GM12878 (cell line): Measurements from ENCODE around the gene TNFAIP3. TPM values are rescaled to one million over a fixed set of nuclear protein-coding genes. Genes with fewer than 3 reads are reported as not detected.

Experiments used
- ATAC-seq: fragments of 200-7000 bp; cut with Tn5 transposase; 3 replicates; pipeline ENCODE4 v1.9.1; 2020; ENCODE audit warnings: mild to moderate bottlenecking, moderate library complexity
- BruUV-seq: library from RNA; stranded (reverse); fragments of 400-500 nt; replicated peaks from 2 replicates; lab custom pipeline; 2021; lab: Mats Ljungman, UMichigan
- CTCF ChIA-PET: fragments of 300-600 bp; sonication (Branson Sonifier 250); formaldehyde crosslinking; extraction: SDS; loops from one replicate; lab custom pipeline; 2021; ENCODE audit warnings: inconsistent platforms; lab: Yijun Ruan, JAX
- POLR2A ChIA-PET: fragments of 350-600 bp; formaldehyde crosslinking; extraction: SDS; loops from one replicate; lab custom pipeline; 2021; ENCODE audit warnings: inconsistent platforms; lab: Charles Lee
- RAD21 ChIA-PET: fragments of 300-600 bp; sonication (Branson Sonifier 250); formaldehyde crosslinking; loops from one replicate; lab custom pipeline; 2023; ENCODE audit warnings: antibody characterized with exemption; ENCODE audit not compliant: unreplicated experiment; lab: Charles Lee
- SMC1A ChIA-PET: fragments of 300-600 bp; sonication (Branson Sonifier 250); formaldehyde crosslinking; loops from one replicate; lab custom pipeline; 2023; ENCODE audit not compliant: unreplicated experiment, uncharacterized antibody; lab: Charles Lee
- DNase-seq: peaks from one replicate; pipeline ENCODE4 v3.0.0-alpha.2; 2011; ENCODE audit warnings: low read depth, low spot score
- FAIRE-seq: peaks from 3 replicates; lab custom pipeline; 2011; peaks lifted over from hg19 to GRCh38; lab: Jason Lieb, UNC
- H2AFZ ChIP-seq: 2 replicates; pipeline ENCODE4 v1.6.0; 2011; ENCODE audit warnings: low read depth, low read length, control low read depth; ENCODE audit not compliant: control insufficient read depth
- H3K27ac ChIP-seq: 2 replicates; pipeline ENCODE4 v1.5.1; 2011; ENCODE audit warnings: control low read depth; ENCODE audit not compliant: control insufficient read depth, insufficient read depth
- H3K27me3 ChIP-seq, 2 experiments: replicated peaks in 1 of 2; 2 replicates each; pipeline versions ENCODE4 v1.6.0 to v1.6.1; 2011; ENCODE audit warnings: low read length in 1 of 2; ENCODE audit not compliant: control insufficient read depth in 2 of 2, insufficient read depth in 2 of 2
- H3K36me3 ChIP-seq, 2 experiments: 2 replicates each; pipeline ENCODE4 v1.5.1; 2011; ENCODE audit warnings: low read length in 1 of 2; ENCODE audit not compliant: control insufficient read depth in 2 of 2, insufficient read depth in 2 of 2
- H3K4me1 ChIP-seq: 2 replicates; pipeline ENCODE4 v1.6.1; 2011; ENCODE audit warnings: mild to moderate bottlenecking, low read length, moderate library complexity, mixed read lengths; ENCODE audit not compliant: control insufficient read depth, insufficient read depth
- H3K4me2 ChIP-seq: 2 replicates; pipeline ENCODE4 v1.6.0; 2011; ENCODE audit warnings: control low read depth; ENCODE audit not compliant: control insufficient read depth, insufficient read depth
- H3K4me3 ChIP-seq: fragments of 200-600 bp; sonication (generic); 2 replicates; pipeline ENCODE4 v1.5.1; 2016
- H3K79me2 ChIP-seq: 2 replicates; pipeline ENCODE4 v1.6.0; 2011; ENCODE audit warnings: low read length; ENCODE audit not compliant: control insufficient read depth, insufficient read depth
- H3K9ac ChIP-seq: 2 replicates; pipeline ENCODE4 v1.8.0; 2011; ENCODE audit warnings: low read length, control low read depth, mixed read lengths; ENCODE audit not compliant: control insufficient read depth, insufficient read depth
- H3K9me3 ChIP-seq: replicated peaks from 3 replicates; pipeline ENCODE4 v1.5.1; 2011; ENCODE audit warnings: mild to moderate bottlenecking, low read length; ENCODE audit not compliant: control insufficient read depth, insufficient read depth
- H4K20me1 ChIP-seq: 2 replicates; pipeline ENCODE4 v1.6.0; 2011; ENCODE audit not compliant: control insufficient read depth, insufficient read depth
- BACH1 ChIP-seq: fragments of 450-650 bp; IDR thresholded peaks from 2 replicates; pipeline ENCODE4 v1.6.1; 2017; ENCODE audit warnings: mild to moderate bottlenecking, borderline replicate concordance
- CBFB ChIP-seq: IDR thresholded peaks from 2 replicates; pipeline ENCODE4 v1.6.1; 2016; ENCODE audit warnings: antibody characterized with exemption, low read depth
- ETV6 ChIP-seq, 2 experiments: fragments of 450-650 bp in 1 of 2; IDR thresholded peaks in 1 of 2; conservative IDR thresholded peaks in 1 of 2; 2 replicates each; pipeline ENCODE4 v1.6.1; 2014; ENCODE audit warnings: antibody characterized with exemption in 1 of 2, borderline replicate concordance in 1 of 2, low read depth in 1 of 2, mild to moderate bottlenecking in 1 of 2, moderate library complexity in 1 of 2
- FOS ChIP-seq: IDR thresholded peaks from 3 replicates; pipeline ENCODE4 v1.6.1; 2011; ENCODE audit warnings: borderline replicate concordance; ENCODE audit not compliant: insufficient read length; ENCODE audit errors: extremely low read depth
- FOXM1 ChIP-seq: IDR thresholded peaks from 2 replicates; pipeline ENCODE4 v1.6.1; 2012; ENCODE audit warnings: low read depth, mild to moderate bottlenecking, inconsistent platforms, low read length, moderate library complexity
- GATAD2B ChIP-seq: fragments of 450-650 bp; conservative IDR thresholded peaks from 2 replicates; pipeline ENCODE4 v1.6.1; 2017; ENCODE audit warnings: low read depth, mild to moderate bottlenecking, moderate library complexity
- JUNB ChIP-seq: IDR thresholded peaks from 2 replicates; pipeline ENCODE4 v1.6.1; 2016; ENCODE audit warnings: antibody characterized with exemption, mild to moderate bottlenecking
- JUND ChIP-seq: IDR thresholded peaks from 2 replicates; pipeline ENCODE4 v1.6.1; 2012; ENCODE audit warnings: low read depth, mild to moderate bottlenecking, low read length, improper control_type of control experiment, moderate library complexity
- NBN ChIP-seq: fragments of 450-650 bp; IDR thresholded peaks from 2 replicates; pipeline ENCODE4 v1.6.1; 2016
- NR2C2 ChIP-seq: IDR thresholded peaks from 2 replicates; pipeline ENCODE4 v1.6.1; 2011; ENCODE audit warnings: borderline replicate concordance, low read depth; ENCODE audit not compliant: control insufficient read depth, insufficient read length
- RUNX3 ChIP-seq: IDR thresholded peaks from 2 replicates; pipeline ENCODE4 v1.6.1; 2012; ENCODE audit warnings: low read length, inconsistent platforms
- SIX5 ChIP-seq: IDR thresholded peaks from 2 replicates; pipeline ENCODE4 v1.6.1; 2011; ENCODE audit warnings: mild to moderate bottlenecking, low read depth, low read length, moderate library complexity; ENCODE audit not compliant: severe bottlenecking
- SRF ChIP-seq, 2 experiments: IDR thresholded peaks; 2 replicates each; pipeline ENCODE4 v1.6.1; 2011; ENCODE audit warnings: low read depth in 2 of 2, low read length in 2 of 2, mild to moderate bottlenecking in 1 of 2, moderate library complexity in 1 of 2
- STAT1 ChIP-seq: fragments of 450-650 bp; conservative IDR thresholded peaks from 2 replicates; pipeline ENCODE4 v1.6.1; 2014; ENCODE audit warnings: antibody characterized with exemption, mild to moderate bottlenecking
- SUPT20H ChIP-seq: IDR thresholded peaks from 2 replicates; pipeline ENCODE4 v1.6.1; 2011; ENCODE audit warnings: low read depth, mild to moderate bottlenecking, low read length, moderate library complexity, borderline replicate concordance; ENCODE audit not compliant: control insufficient read depth
- YBX1 ChIP-seq: fragments of 450-650 bp; IDR thresholded peaks from 2 replicates; pipeline ENCODE4 v1.6.1; 2016; ENCODE audit warnings: antibody characterized with exemption
- ZNF384 ChIP-seq: IDR thresholded peaks from 2 replicates; pipeline ENCODE4 v1.6.1; 2012; ENCODE audit warnings: low read depth, mild to moderate bottlenecking, low read length, improper control_type of control experiment, borderline replicate concordance
- ZNF622 ChIP-seq: fragments of 450-650 bp; IDR thresholded peaks from 2 replicates; pipeline ENCODE4 v1.6.1; 2017; ENCODE audit warnings: mild to moderate bottlenecking, inconsistent platforms
- WGBS: methylation state at CpG from one replicate; pipeline ENCODE4 v1.1.6; 2016; ENCODE audit warnings: low lambda C conversion rate; ENCODE audit not compliant: insufficient replicate concordance, insufficient coverage; ENCODE audit errors: missing lambda C conversion rate; 5-methylcytosine and 5-hydroxymethylcytosine counted together
- in situ Hi-C: fragments of 300-500 bp; cut with MboI; formaldehyde crosslinking; loops from 9 replicates; pipeline ENCODE4 v1.14.3; 2018; ENCODE audit warnings: mixed read lengths
- intact Hi-C: fragments of 100-400 bp; cut with micrococcal nuclease; formaldehyde crosslinking; loops from one replicate; pipeline ENCODE4 v1.14.2; 2022; ENCODE audit not compliant: unreplicated experiment
- polyA plus RNA-seq, 11 experiments: library from polyadenylated mRNA; depleted of rRNA in 4 of 11; unstranded in 6 of 11; stranded (reverse) in 5 of 11; fragments of >200 nt; fragmentation: Nextera tagmentation in 4 of 11; fragmentation: Illumina TruSeq in 1 of 11; extraction: Ambion mirVana in 4 of 11; extraction: Trizol in 1 of 11; gene quantifications; 1 replicate in 1 of 11; 2 replicates in 10 of 11; pipeline versions ENCODE4 v1.2.1 to v1.2.3, GENCODE V29; 2011 to 2016; ENCODE audit warnings: inconsistent platforms in 2 of 11, missing spikeins in 2 of 11, low read depth in 1 of 11
- total RNA-seq, 4 experiments: library from RNA; depleted of rRNA in 3 of 4; stranded (reverse); fragments of >200 nt in 3 of 4; fragmentation: Illumina TruSeq in 1 of 4; extraction: Trizol in 1 of 4; gene quantifications; 2 replicates each; pipeline versions ENCODE4 v1.2.1 to v1.2.3, GENCODE V29; 2013 to 2021
- TF ChIP-seq, protein P1 (sequence below): fragments of 450-650 bp; IDR thresholded peaks from 2 replicates; pipeline ENCODE4 v1.6.1; 2018; ENCODE audit warnings: borderline replicate concordance, mild to moderate bottlenecking; ENCODE audit not compliant: partially characterized antibody

TNFAIP3 gene
- total and polyA plus RNA-seq, 10 of the 15 experiments (the other 5 are each of a cell fraction or from before 2014, with no cell fraction given) = 18.0 to 350 (median 127) TPM

DNA sequence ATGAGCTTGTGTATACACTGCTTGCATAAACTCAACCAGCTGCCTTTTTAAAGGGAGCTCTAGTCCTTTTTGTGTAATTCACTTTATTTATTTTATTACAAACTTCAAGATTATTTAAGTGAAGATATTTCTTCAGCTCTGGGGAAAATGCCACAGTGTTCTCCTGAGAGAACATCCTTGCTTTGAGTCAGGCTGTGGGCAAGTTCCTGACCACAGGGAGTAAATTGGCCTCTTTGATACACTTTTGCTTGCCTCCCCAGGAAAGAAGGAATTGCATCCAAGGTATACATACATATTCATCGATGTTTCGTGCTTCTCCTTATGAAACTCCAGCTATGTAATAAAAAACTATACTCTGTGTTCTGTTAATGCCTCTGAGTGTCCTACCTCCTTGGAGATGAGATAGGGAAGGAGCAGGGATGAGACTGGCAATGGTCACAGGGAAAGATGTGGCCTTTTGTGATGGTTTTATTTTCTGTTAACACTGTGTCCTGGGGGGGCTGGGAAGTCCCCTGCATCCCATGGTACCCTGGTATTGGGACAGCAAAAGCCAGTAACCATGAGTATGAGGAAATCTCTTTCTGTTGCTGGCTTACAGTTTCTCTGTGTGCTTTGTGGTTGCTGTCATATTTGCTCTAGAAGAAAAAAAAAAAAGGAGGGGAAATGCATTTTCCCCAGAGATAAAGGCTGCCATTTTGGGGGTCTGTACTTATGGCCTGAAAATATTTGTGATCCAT lies 15.3 kb downstream of the TNFAIP3 start (continued):
- TF ChIP-seq FOXM1 (no peak), BACH1 (peak; percentile 57; the same call in 1 of the 2 replicates), ZNF384 (peak; percentile 56; the same call in 1 of the 2 replicates), JUND (no peak)
- TF ChIP-seq, all 136 proteins: peak for 12

DNA sequence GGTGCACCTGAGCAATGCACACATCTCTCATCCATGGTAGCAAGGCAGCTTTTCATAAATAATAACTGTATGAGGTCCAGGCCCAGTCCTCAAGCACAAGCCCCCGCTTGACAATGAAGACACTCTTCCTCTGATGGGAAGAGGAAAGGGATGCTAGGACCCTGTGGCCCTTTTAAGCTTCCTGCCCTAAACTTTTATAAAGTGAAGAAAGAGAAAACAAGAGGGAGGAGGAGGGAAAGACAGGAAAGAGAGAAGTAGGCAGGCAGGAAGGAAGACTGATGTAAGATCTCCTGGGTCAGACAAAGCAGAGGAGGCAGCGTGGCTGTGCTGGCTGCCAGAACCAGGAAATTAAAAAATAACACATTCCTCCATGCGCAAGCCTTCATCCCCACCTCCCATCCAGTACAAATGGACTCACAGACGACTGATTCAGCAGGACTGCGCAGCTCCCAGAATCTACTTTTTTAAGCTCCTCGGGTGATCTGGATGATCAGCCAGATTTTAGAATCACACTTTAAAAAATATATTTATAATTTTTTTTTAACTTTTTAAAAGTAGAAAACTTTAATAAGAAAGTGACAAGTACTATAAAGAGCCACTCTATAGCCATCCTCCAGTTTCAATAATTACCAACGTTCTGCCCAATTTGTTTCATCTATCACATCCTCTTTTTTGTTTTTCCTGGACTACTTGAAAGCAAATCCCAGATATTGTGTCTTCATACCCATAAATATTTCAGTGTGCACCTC lies 16.5 kb downstream of the TNFAIP3 start:
- Histone ChIP-seq H3K4me1 (peaks cover 10% of the 10 kb centered on the region; the same call in 1 of the 2 replicates), H3K27me3 (no peaks in the 10 kb centered on the region), H3K79me2 (peaks cover 30% of the 10 kb centered on the region), H3K4me2 (no peak overlapping the region), H2AFZ (no peak overlapping the region), H3K9ac (no peak overlapping the region), H3K27ac (no peak overlapping the region; the same call in 1 of the 2 replicates), H3K9me3 (no peaks in the 10 kb centered on the region), H4K20me1 (no peaks in the 10 kb centered on the region; the same call in 1 of the 2 replicates), H3K36me3 (peaks cover 27 to 38% of the 10 kb centered on the region in 2 experiments), H3K4me3 (no peak overlapping the region)
- RAD21 ChIA-PET = interaction anchor here (0.9 to 20.6 kb wide), 10 partner anchors 12 to 175 kb away, joined by 3 to 774 read pairs (median 6); no protein-coding TSS in a partner anchor
- no TSS peak for BruUV-seq
- WGBS = 71% methylated on average over 7 of the region's 7 CpGs
- SMC1A ChIA-PET = interaction anchor here (0.6 to 30.6 kb wide), 14 partner anchors 7 to 782 kb away, joined by 3 to 1237 read pairs (median 5); partner anchors contain the start of gene TNFAIP3
- intact Hi-C loops (loop anchor here (2.0 kb wide), 1 partner anchor 21 kb away; no protein-coding TSS in a partner anchor), in situ Hi-C loops (no loop called here)
- ATAC-seq (peak; percentile 32), FAIRE-seq (no peak), DNase-seq (no peak)
- CTCF ChIA-PET = interaction anchor here (0.6 to 24.0 kb wide), 7 partner anchors 8 to 92 kb away, joined by 3 to 712 read pairs (median 3); no protein-coding TSS in a partner anchor
- POLR2A ChIA-PET = interaction anchor here (0.7 to 1.8 kb wide), 7 partner anchors 10 to 59 kb away, joined by 3 to 7 read pairs (median 3); no protein-coding TSS in a partner anchor
- TF ChIP-seq NBN (0 out of 2 replicates have a peak, but pooled peaks have one; percentile 71), FOS (no peak), NR2C2 (no peak), GATAD2B (no peak), YBX1 (no peak), CBFB (no peak), STAT1 (no peak), ZNF622 (no peak), ETV6 (conservative IDR thresholded peaks at IDR 0.05 in 1 of 2, IDR thresholded peaks at IDR 0.05 in 1 of 2; ENCODE audit: borderline replicate concordance in 1 of 2, low read depth in 1 of 2) (no peak; a peak in 1 of 4 replicates), RUNX3 (peak; percentile 33; the same call in 1 of the 2 replicates), SUPT20H (no peak), SIX5 (no peak), SRF (IDR thresholded peaks at IDR 0.05; ENCODE audit: low read depth in 2 of 2, low read length in 2 of 2) (no peak), FOXM1 (peak; percentile 47; the same call in 1 of the 2 replicates), JUNB (no peak)
- TF ChIP-seq, protein P1, sequence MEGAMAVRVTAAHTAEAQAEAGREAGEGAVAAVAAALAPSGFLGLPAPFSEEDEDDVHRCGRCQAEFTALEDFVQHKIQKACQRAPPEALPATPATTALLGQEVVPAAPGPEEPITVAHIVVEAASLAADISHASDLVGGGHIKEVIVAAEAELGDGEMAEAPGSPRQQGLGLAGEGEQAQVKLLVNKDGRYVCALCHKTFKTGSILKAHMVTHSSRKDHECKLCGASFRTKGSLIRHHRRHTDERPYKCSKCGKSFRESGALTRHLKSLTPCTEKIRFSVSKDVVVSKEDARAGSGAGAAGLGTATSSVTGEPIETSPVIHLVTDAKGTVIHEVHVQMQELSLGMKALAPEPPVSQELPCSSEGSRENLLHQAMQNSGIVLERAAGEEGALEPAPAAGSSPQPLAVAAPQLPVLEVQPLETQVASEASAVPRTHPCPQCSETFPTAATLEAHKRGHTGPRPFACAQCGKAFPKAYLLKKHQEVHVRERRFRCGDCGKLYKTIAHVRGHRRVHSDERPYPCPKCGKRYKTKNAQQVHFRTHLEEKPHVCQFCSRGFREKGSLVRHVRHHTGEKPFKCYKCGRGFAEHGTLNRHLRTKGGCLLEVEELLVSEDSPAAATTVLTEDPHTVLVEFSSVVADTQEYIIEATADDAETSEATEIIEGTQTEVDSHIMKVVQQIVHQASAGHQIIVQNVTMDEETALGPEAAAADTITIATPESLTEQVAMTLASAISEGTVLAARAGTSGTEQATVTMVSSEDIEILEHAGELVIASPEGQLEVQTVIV = no peak
